ENCODE results near the gene NAGPA.

Gene NAGPA

DNA sequence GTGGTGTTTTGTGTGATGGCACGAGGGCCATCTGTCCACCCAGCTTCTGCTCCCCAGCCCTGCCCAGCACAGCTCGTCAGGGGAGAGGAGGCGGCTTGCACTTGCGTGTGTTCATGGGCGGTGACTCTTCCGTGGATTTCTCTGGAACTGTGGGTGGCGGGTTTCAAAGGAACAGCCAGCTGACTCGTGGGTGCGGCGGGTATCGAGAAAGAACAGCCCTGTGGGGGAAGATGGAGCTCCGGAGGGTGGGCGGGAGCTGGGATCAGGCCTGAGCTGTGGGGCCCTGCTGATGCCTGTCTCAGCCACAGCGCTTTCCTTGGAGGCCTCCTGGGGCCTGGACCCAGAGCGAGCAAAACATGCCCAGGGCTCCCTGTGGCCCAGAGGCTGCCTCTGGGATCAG lies 13.2 kb downstream of the NAGPA start:
- Histone ChIP-seq H3K9me3 (ENCODE audit: control insufficient read depth, low read length) (no peaks in the 10 kb centered on the region), H3K4me3 (ENCODE audit: low read length) (no peak overlapping the region), H3K9ac (ENCODE audit: low read length) (no peak overlapping the region), H3K4me1 (ENCODE audit: control insufficient read depth, insufficient read depth, low read length) (peaks cover 33% of the 10 kb centered on the region), H3K36me3 (ENCODE audit: control insufficient read depth, insufficient read depth, low read length) (no peaks in the 10 kb centered on the region), H3K27me3 (ENCODE audit: control insufficient read depth, insufficient read depth, low read length) (no peaks in the 10 kb centered on the region)

DNA sequence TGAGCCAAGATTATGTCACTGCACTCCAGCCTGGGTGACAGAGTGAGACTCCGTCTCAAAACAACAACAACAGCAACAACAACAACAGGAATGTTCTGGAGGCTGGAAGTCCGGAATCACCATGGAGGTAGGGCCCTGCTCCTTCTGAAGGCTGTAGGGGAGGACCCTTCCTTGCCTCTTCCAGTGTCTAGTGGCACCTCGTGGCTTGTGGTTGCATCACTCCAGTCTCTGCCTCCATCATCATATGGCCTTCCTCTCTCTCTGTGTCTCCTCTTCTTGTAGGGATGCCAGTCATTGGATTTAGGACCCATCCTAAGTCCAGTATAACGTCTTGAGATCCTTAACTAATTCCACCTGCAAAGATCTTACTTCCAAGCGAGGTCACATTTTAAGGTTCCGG lies 14.0 kb downstream of the NAGPA start:
- no peaks in the 10 kb centered on the region for H3K36me3 ChIP-seq (ENCODE audit: control insufficient read depth, insufficient read depth, low read length)
- no peaks in the 10 kb centered on the region for H3K27me3 ChIP-seq (ENCODE audit: control insufficient read depth, insufficient read depth, low read length)
- no peak overlapping the region for H3K9ac ChIP-seq (ENCODE audit: low read length)
- peaks cover 26% of the 10 kb centered on the region for H3K4me1 ChIP-seq (ENCODE audit: control insufficient read depth, insufficient read depth, low read length)
- H3K9me3 ChIP-seq (ENCODE audit: control insufficient read depth, low read length), result no peaks in the 10 kb centered on the region
- H3K4me3 ChIP-seq (ENCODE audit: low read length), result no peak overlapping the region

GRCh38 chr16:5018793-5019192 lies 14.9 kb downstream of the NAGPA start:
- Histone ChIP-seq H3K4me3 (ENCODE audit: low read length) (no peak overlapping the region), H3K9ac (ENCODE audit: low read length) (no peak overlapping the region), H3K4me1 (ENCODE audit: control insufficient read depth, insufficient read depth, low read length) (peaks cover 18% of the 10 kb centered on the region), H3K27me3 (ENCODE audit: control insufficient read depth, insufficient read depth, low read length) (no peaks in the 10 kb centered on the region), H3K36me3 (ENCODE audit: control insufficient read depth, insufficient read depth, low read length) (no peaks in the 10 kb centered on the region), H3K9me3 (ENCODE audit: control insufficient read depth, low read length) (no peaks in the 10 kb centered on the region)

GRCh38 chr16:5017678-5017969 lies 16.1 kb downstream of the NAGPA start:
- Histone ChIP-seq H3K4me1 (ENCODE audit: control insufficient read depth, insufficient read depth, low read length) (peaks cover 7% of the 10 kb centered on the region), H3K9me3 (ENCODE audit: control insufficient read depth, low read length) (no peaks in the 10 kb centered on the region), H3K4me3 (ENCODE audit: low read length) (no peak overlapping the region), H3K36me3 (ENCODE audit: control insufficient read depth, insufficient read depth, low read length) (no peaks in the 10 kb centered on the region), H3K27me3 (ENCODE audit: control insufficient read depth, insufficient read depth, low read length) (no peaks in the 10 kb centered on the region), H3K9ac (ENCODE audit: low read length) (no peak overlapping the region)

- Histone ChIP-seq H3K4me3 (ENCODE audit: low read length) (no peak overlapping the region), H3K9ac (ENCODE audit: low read length) (no peak overlapping the region), H3K4me1 (ENCODE audit: control insufficient read depth, insufficient read depth, low read length) (peaks cover 2% of the 10 kb centered on the region), H3K9me3 (ENCODE audit: control insufficient read depth, low read length) (no peaks in the 10 kb centered on the region), H3K27me3 (ENCODE audit: control insufficient read depth, insufficient read depth, low read length) (no peaks in the 10 kb centered on the region), H3K36me3 (ENCODE audit: control insufficient read depth, insufficient read depth, low read length) (no peaks in the 10 kb centered on the region)
Observed at GRCh38 chr16:5016967-5017677, 16.6 kb downstream of the NAGPA start.

- no peaks in the 10 kb centered on the region for H3K4me1 ChIP-seq (ENCODE audit: control insufficient read depth, insufficient read depth, low read length)
- H3K36me3 ChIP-seq (ENCODE audit: control insufficient read depth, insufficient read depth, low read length), result no peaks in the 10 kb centered on the region
- no peaks in the 10 kb centered on the region for H3K9me3 ChIP-seq (ENCODE audit: control insufficient read depth, low read length)
- no peak overlapping the region for H3K4me3 ChIP-seq (ENCODE audit: low read length)
- H3K9ac ChIP-seq (ENCODE audit: low read length), result no peak overlapping the region
- H3K27me3 ChIP-seq (ENCODE audit: control insufficient read depth, insufficient read depth, low read length), result no peaks in the 10 kb centered on the region
Observed at GRCh38 chr16:5015887-5016286, 17.8 kb downstream of the NAGPA start.

DNA sequence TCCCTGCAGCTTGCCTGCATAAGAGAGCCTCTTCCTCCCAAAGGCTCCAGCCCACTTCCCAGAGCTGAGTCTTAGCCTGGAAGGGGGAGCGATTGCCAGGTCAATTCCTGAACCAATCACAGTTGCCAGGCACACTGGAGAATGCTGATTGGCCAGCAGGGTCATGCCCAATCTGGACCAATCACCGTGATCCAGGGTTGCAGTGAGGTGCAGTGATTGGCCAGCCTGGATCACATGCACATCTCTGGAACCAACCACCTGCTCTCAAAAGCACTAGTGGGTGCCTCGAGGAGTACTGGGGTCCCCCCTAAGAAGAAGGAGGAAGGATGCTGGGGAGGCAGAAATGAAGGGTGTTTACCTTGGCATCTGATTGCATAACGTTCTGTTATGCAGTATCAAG lies 18.4 kb downstream of the NAGPA start:
- no peaks in the 10 kb centered on the region for H3K9me3 ChIP-seq (ENCODE audit: control insufficient read depth, low read length)

GRCh38 chr16:5012887-5013286 lies 20.8 kb downstream of the NAGPA start:
- no peaks in the 10 kb centered on the region for H3K27me3 ChIP-seq (ENCODE audit: control insufficient read depth, insufficient read depth, low read length)
- no peaks in the 10 kb centered on the region for H3K36me3 ChIP-seq (ENCODE audit: control insufficient read depth, insufficient read depth, low read length)
- no peak overlapping the region for H3K9ac ChIP-seq (ENCODE audit: low read length)
- no peak overlapping the region for H3K4me3 ChIP-seq (ENCODE audit: low read length)
- H3K4me1 ChIP-seq (ENCODE audit: control insufficient read depth, insufficient read depth, low read length), result no peaks in the 10 kb centered on the region
- no peaks in the 10 kb centered on the region for H3K9me3 ChIP-seq (ENCODE audit: control insufficient read depth, low read length)

More for the DNA sequence above, 18.4 kb downstream of the NAGPA start:
- Histone ChIP-seq H3K4me1 (ENCODE audit: control insufficient read depth, insufficient read depth, low read length) (no peaks in the 10 kb centered on the region), H3K4me3 (ENCODE audit: low read length) (no peak overlapping the region), H3K36me3 (ENCODE audit: control insufficient read depth, insufficient read depth, low read length) (no peaks in the 10 kb centered on the region), H3K9ac (ENCODE audit: low read length) (no peak overlapping the region), H3K27me3 (ENCODE audit: control insufficient read depth, insufficient read depth, low read length) (no peaks in the 10 kb centered on the region)

DNA sequence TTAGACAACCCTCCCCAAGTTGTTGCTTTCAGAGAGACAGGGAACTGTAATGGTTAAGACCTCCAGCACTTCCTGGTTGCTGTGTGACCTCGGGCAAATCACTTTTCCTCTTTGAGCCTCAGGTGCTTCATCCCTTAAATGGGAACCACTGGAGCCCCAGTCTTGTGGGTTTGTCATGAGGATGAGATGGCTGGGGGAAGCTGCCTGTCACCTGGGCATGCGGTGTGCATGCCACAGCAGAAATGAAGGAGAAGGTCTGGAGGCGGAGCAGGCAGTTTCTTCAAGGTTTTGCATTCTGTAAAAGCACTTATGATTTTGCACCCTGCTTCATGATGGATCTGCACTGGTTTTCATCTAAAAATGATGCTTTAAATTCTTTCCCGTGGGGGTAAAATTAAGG lies 22.1 kb downstream of the NAGPA start:
- no peaks in the 10 kb centered on the region for H3K9me3 ChIP-seq (ENCODE audit: control insufficient read depth, low read length)
- H3K4me3 ChIP-seq (ENCODE audit: low read length), result no peak overlapping the region
- H3K36me3 ChIP-seq (ENCODE audit: control insufficient read depth, insufficient read depth, low read length), result no peaks in the 10 kb centered on the region
- no peaks in the 10 kb centered on the region for H3K4me1 ChIP-seq (ENCODE audit: control insufficient read depth, insufficient read depth, low read length)
- no peak overlapping the region for H3K9ac ChIP-seq (ENCODE audit: low read length)
- H3K27me3 ChIP-seq (ENCODE audit: control insufficient read depth, insufficient read depth, low read length), result no peaks in the 10 kb centered on the region

DNA sequence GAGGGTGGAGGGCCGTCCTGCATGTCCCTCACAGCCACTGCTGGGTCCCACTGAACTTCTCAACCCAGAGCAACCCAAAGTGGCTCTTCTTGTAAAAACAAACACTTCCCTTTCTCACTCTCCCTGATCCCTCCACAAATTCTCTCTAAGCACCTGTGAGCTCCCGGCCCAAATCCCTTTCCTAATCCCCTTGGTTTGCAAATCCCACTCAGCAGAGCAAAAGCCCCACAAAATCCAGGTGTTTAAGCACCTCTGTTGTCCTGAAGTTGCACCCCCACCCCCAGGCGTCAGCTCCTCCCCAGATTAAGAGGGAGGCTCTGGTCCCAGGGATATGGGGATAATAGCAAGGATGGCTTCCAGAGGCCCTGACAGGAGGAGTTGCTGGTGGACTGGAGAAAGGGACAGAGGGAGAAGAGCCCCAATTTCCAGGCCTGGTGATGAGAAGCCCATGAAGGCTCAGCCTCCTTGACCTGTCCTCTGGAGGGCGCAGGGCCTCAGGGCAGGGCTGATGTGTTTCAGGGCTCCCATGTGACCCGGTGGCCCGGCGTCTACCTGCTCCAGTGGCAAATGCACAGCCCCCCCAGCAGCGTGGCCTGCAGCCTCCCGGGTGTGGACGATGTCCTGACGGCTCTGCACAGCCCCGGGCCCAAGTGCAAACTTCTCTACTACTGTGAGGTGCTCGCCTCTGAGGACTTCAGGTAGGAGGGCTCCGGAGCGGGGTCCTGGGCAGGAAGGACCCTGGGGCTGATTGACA lies 23.0 kb downstream of the NAGPA start:
- Histone ChIP-seq H3K27me3 (ENCODE audit: control insufficient read depth, insufficient read depth, low read length) (no peaks in the 10 kb centered on the region), H3K36me3 (ENCODE audit: control insufficient read depth, insufficient read depth, low read length) (no peaks in the 10 kb centered on the region), H3K9me3 (ENCODE audit: control insufficient read depth, low read length) (no peaks in the 10 kb centered on the region)

DNA sequence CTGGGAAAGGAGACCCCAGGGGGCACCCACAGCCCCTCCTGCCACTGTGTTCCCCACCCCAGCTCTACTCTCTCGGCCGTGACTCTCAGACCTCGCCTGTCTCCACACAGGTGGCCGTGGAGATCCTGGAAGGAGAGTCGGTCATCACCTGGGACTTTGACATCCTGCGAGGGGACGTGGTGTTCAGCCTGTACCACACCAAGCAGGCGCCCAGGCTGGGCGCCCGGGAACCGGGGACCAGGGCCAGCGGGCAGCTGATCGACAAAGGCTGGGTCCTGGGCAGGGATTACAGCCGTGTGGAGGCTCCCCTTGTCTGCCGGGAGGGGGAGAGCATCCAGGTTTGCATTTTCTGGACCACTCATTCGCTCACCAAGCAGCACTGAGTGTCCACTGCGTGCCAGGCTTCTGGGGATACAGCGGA lies 25.4 kb downstream of the NAGPA start:
- Histone ChIP-seq H3K9ac (ENCODE audit: low read length) (no peak overlapping the region), H3K36me3 (ENCODE audit: control insufficient read depth, insufficient read depth, low read length) (no peaks in the 10 kb centered on the region), H3K27me3 (ENCODE audit: control insufficient read depth, insufficient read depth, low read length) (no peaks in the 10 kb centered on the region), H3K9me3 (ENCODE audit: control insufficient read depth, low read length) (no peaks in the 10 kb centered on the region), H3K4me3 (ENCODE audit: low read length) (no peak overlapping the region), H3K4me1 (ENCODE audit: control insufficient read depth, insufficient read depth, low read length) (no peaks in the 10 kb centered on the region)

More for the DNA sequence above, 23.0 kb downstream of the NAGPA start:
- Histone ChIP-seq H3K4me1 (ENCODE audit: control insufficient read depth, insufficient read depth, low read length) (no peaks in the 10 kb centered on the region), H3K4me3 (ENCODE audit: low read length) (no peak overlapping the region), H3K9ac (ENCODE audit: low read length) (no peak overlapping the region)

- Histone ChIP-seq H3K9me3 (ENCODE audit: control insufficient read depth, low read length) (no peaks in the 10 kb centered on the region), H3K36me3 (ENCODE audit: control insufficient read depth, insufficient read depth, low read length) (no peaks in the 10 kb centered on the region), H3K27me3 (ENCODE audit: control insufficient read depth, insufficient read depth, low read length) (no peaks in the 10 kb centered on the region), H3K9ac (ENCODE audit: low read length) (no peak overlapping the region), H3K4me3 (ENCODE audit: low read length) (no peak overlapping the region), H3K4me1 (ENCODE audit: control insufficient read depth, insufficient read depth, low read length) (no peaks in the 10 kb centered on the region)
Observed at GRCh38 chr16:5007256-5007655, 26.5 kb downstream of the NAGPA start.

Measured in mucosa of stomach (tissue), 1 donor.